Astrocyte (in vitro differentiated cells and primary cell): ENCODE data around the gene SLC24A4. TPM values are rescaled to one million over a fixed set of nuclear protein-coding genes. Genes with fewer than 3 reads are reported as not detected.

Experiments
- DNase-seq: peaks from one replicate; pipeline ENCODE4 v3.0.0-alpha.2; 2010; ENCODE audit warnings: low read depth
- FAIRE-seq: peaks from 2 replicates; lab custom pipeline; 2011; peaks lifted over from hg19 to GRCh38; lab: Jason Lieb, UNC
- H2AFZ ChIP-seq: 2 replicates; pipeline ENCODE4 v1.6.0; 2012; ENCODE audit warnings: low read depth, low read length, inconsistent platforms
- H3K27ac ChIP-seq: 2 replicates; pipeline ENCODE4 v1.5.1; 2011; ENCODE audit warnings: low read depth, low read length, inconsistent platforms
- H3K27me3 ChIP-seq: 2 replicates; pipeline ENCODE4 v1.6.0; 2011; ENCODE audit warnings: low read length, inconsistent platforms; ENCODE audit not compliant: insufficient read depth
- H3K36me3 ChIP-seq: 2 replicates; pipeline ENCODE4 v1.5.1; 2011; ENCODE audit warnings: low read length, inconsistent platforms; ENCODE audit not compliant: insufficient read depth
- H3K4me1 ChIP-seq: 2 replicates; pipeline ENCODE4 v1.5.1; 2011; ENCODE audit warnings: low read length, inconsistent platforms; ENCODE audit not compliant: insufficient read depth
- H3K4me2 ChIP-seq: 2 replicates; pipeline ENCODE4 v1.6.0; 2012; ENCODE audit warnings: low read length, inconsistent platforms
- H3K4me3 ChIP-seq: 2 replicates; pipeline ENCODE4 v1.5.1; 2011; ENCODE audit warnings: low read depth, mild to moderate bottlenecking, low read length, inconsistent platforms; ENCODE audit not compliant: insufficient read depth
- H3K79me2 ChIP-seq: 2 replicates; pipeline ENCODE4 v1.6.0; 2012; ENCODE audit warnings: mild to moderate bottlenecking, low read length, inconsistent platforms; ENCODE audit not compliant: insufficient read depth
- H3K9ac ChIP-seq: 2 replicates; pipeline ENCODE4 v1.6.0; 2012; ENCODE audit warnings: mild to moderate bottlenecking, low read length, inconsistent platforms
- H3K9me3 ChIP-seq: 2 replicates; pipeline ENCODE4 v1.5.1; 2012; ENCODE audit warnings: low read depth, mild to moderate bottlenecking, low read length, inconsistent platforms; ENCODE audit not compliant: insufficient read depth
- H4K20me1 ChIP-seq: 2 replicates; pipeline ENCODE4 v1.6.0; 2012; ENCODE audit warnings: low read length, inconsistent platforms; ENCODE audit not compliant: insufficient read depth
- H3K27ac Mint-ChIP-seq: one replicate; pipeline ENCODE4 v1.8.0; 2021; ENCODE audit warnings: mild to moderate bottlenecking, mixed read lengths; ENCODE audit not compliant: unreplicated experiment
- H3K27me3 Mint-ChIP-seq: one replicate; pipeline ENCODE4 v1.8.0; 2021; ENCODE audit warnings: low read depth, mixed read lengths; ENCODE audit not compliant: unreplicated experiment
- H3K36me3 Mint-ChIP-seq: one replicate; pipeline ENCODE4 v1.8.0; 2021; ENCODE audit warnings: low read depth, mixed read lengths; ENCODE audit not compliant: unreplicated experiment
- H3K4me1 Mint-ChIP-seq: one replicate; pipeline ENCODE4 v1.8.0; 2021; ENCODE audit warnings: low read depth, mixed read lengths; ENCODE audit not compliant: unreplicated experiment
- H3K4me3 Mint-ChIP-seq: one replicate; pipeline ENCODE4 v1.8.0; 2021; ENCODE audit warnings: mild to moderate bottlenecking, moderate library complexity, mixed read lengths; ENCODE audit not compliant: unreplicated experiment
- H3K9me3 Mint-ChIP-seq: one replicate; pipeline ENCODE4 v1.8.0; 2021; ENCODE audit warnings: mild to moderate bottlenecking, mixed read lengths; ENCODE audit not compliant: unreplicated experiment
- CTCF ChIP-seq: IDR thresholded peaks from 2 replicates; pipeline ENCODE4 v1.5.1; 2011; ENCODE audit warnings: low read depth, mild to moderate bottlenecking, inconsistent platforms, low read length, moderate library complexity; ENCODE audit not compliant: insufficient read depth
- EZH2 ChIP-seq: IDR thresholded peaks from 2 replicates; pipeline ENCODE4 v1.6.1; 2012; ENCODE audit warnings: mild to moderate bottlenecking, low read length, inconsistent platforms; ENCODE audit not compliant: insufficient read depth
- total RNA-seq: library from RNA; stranded (reverse); gene quantifications from 2 replicates; pipeline ENCODE4 v1.2.1, GENCODE V29; 2021

The SLC24A4 gene
- total RNA-seq, 1 donor from 2014 or later, result not detected

- Histone ChIP-seq H3K4me3 (no peak overlapping the region), H3K36me3 (no peaks in the 10 kb centered on the region), H3K79me2 (no peaks in the 10 kb centered on the region), H3K9me3 (no peaks in the 10 kb centered on the region), H3K4me2 (no peak overlapping the region), H3K27me3 (no peaks in the 10 kb centered on the region), H4K20me1 (no peaks in the 10 kb centered on the region), H3K27ac (no peak overlapping the region), H2AFZ (no peak overlapping the region), H3K4me1 (peaks cover 6% of the 10 kb centered on the region), H3K9ac (no peak overlapping the region)
- TF ChIP-seq CTCF (no peak), EZH2 (no peak)
- Mint-ChIP-seq H3K4me1 (peaks cover 7% of the 10 kb centered on the region), H3K9me3 (peaks cover 1% of the 10 kb centered on the region), H3K36me3 (no peaks in the 10 kb centered on the region), H3K4me3 (no peak overlapping the region), H3K27ac (no peak overlapping the region), H3K27me3 (peaks cover 17% of the 10 kb centered on the region)
- no peak for FAIRE-seq
- DNase-seq, result no peak
Observed at GRCh38 chr14:92452471-92452870, 129.5 kb downstream of the SLC24A4 start.

DNA sequence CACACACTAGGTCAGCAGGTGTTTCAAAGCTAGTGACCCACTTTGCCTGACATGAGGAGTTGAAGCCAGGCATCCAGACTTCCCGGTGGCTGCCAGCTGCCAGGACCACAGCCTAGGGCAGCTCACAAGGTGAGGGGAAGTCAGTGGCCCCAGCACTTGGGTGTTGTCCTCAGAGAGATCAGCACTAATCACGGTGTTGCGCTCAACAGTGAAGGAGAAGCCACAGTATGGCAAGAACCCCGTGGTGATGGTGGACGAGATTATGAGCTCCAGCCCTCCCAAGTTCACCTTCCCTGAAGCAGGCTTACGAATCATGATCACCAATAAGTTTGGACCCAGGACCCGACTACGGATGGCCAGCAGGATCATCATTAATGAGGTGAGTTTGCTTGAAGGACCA lies 130.7 kb downstream of the SLC24A4 start:
- DNase-seq (no peak), FAIRE-seq (no peak)
- H3K9me3 ChIP-seq, result no peaks in the 10 kb centered on the region
- H2AFZ ChIP-seq, result no peak overlapping the region
- no peaks in the 10 kb centered on the region for H3K36me3 ChIP-seq
- no peak overlapping the region for H3K27ac ChIP-seq
- Mint-ChIP-seq H3K36me3 (no peaks in the 10 kb centered on the region), H3K9me3 (no peaks in the 10 kb centered on the region), H3K27ac (no peak overlapping the region), H3K27me3 (peaks cover 19% of the 10 kb centered on the region), H3K4me3 (no peak overlapping the region), H3K4me1 (peaks cover 7% of the 10 kb centered on the region)
- no peaks in the 10 kb centered on the region for H3K27me3 ChIP-seq
- no peak overlapping the region for H3K4me3 ChIP-seq
- H3K4me1 ChIP-seq, result peaks cover 6% of the 10 kb centered on the region
- no peaks in the 10 kb centered on the region for H3K79me2 ChIP-seq
- H4K20me1 ChIP-seq, result no peaks in the 10 kb centered on the region
- TF ChIP-seq EZH2, result no peak
- no peak for TF ChIP-seq CTCF
- H3K4me2 ChIP-seq, result no peak overlapping the region
- H3K9ac ChIP-seq, result no peak overlapping the region

GRCh38 chr14:92455231-92455630 lies 132.3 kb downstream of the SLC24A4 start:
- no peaks in the 10 kb centered on the region for H3K36me3 Mint-ChIP-seq
- no peak overlapping the region for H3K9ac ChIP-seq
- H3K27me3 Mint-ChIP-seq, result peaks cover 20% of the 10 kb centered on the region
- no peak for DNase-seq
- H3K27me3 ChIP-seq, result no peaks in the 10 kb centered on the region
- no peak overlapping the region for H3K27ac ChIP-seq
- no peak for FAIRE-seq
- H3K4me3 ChIP-seq, result no peak overlapping the region
- peaks cover 9% of the 10 kb centered on the region for H3K4me1 ChIP-seq
- H3K36me3 ChIP-seq, result no peaks in the 10 kb centered on the region
- peaks cover 7% of the 10 kb centered on the region for H3K4me1 Mint-ChIP-seq
- no peaks in the 10 kb centered on the region for H3K9me3 ChIP-seq
- no peaks in the 10 kb centered on the region for H4K20me1 ChIP-seq
- H3K4me3 Mint-ChIP-seq, result no peak overlapping the region
- TF ChIP-seq CTCF (no peak), EZH2 (no peak)
- no peak overlapping the region for H2AFZ ChIP-seq
- H3K27ac Mint-ChIP-seq, result no peak overlapping the region
- no peaks in the 10 kb centered on the region for H3K79me2 ChIP-seq
- H3K4me2 ChIP-seq, result no peak overlapping the region
- H3K9me3 Mint-ChIP-seq, result no peaks in the 10 kb centered on the region
